Stimulated activated CD4-positive, alpha-beta T cell treated with anti-CD3 and anti-CD28 coated beads, Interleukin-2, amount 100 ng/mL, for 24 hours (primary cell): ENCODE data around the gene PPP1R26.
"Not testable (repeated sequence)": the region's sequence is repeated elsewhere in the genome, so short reads cannot be mapped to it uniquely, and the experiment has no call there.

ENCODE experiments used
- DNase-seq, 2 donors: peaks; one replicate each; pipeline ENCODE4 v3.0.0-alpha.2; 2020

Gene PPP1R26

GRCh38 chr9:135524130-135524861, 44.7 kb downstream of the PPP1R26 start:
- DNase-seq, result no peak

GRCh38 chr9:135525241-135526088, 45.9 kb downstream of the PPP1R26 start:
- DNase-seq, result no peak

DNA sequence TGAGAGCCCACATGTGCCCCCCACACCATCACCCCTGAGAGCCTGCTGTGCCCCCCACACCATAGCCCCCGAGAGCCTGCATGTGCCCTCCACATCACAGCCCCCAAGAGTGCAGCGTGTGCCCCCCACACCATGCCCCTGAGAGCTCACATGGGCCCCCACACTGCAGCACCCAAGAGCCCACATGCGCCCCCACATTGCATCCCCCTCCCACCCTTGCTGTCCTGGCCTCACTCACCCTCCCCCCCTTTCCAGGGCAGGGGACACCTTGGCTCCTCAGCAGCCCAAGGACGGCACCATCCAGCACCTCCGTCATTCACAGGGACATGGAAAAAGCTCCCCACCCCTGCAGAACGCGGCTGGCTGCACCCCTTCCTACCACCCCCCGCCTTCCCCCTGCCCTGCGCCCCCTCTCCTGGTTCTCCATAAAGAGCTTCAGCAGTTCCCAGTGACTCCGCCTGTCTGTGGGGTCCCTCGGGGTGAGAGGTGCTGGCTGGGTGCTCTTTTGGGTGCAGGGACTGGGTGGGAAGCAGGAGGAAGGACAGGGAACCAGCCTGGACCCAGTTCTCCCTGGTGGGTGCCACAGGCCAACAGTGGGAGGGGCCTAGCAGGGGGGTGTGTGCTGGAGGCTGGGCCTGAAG, 46.6 kb downstream of the PPP1R26 start:
- DNase-seq, result no peak

DNA sequence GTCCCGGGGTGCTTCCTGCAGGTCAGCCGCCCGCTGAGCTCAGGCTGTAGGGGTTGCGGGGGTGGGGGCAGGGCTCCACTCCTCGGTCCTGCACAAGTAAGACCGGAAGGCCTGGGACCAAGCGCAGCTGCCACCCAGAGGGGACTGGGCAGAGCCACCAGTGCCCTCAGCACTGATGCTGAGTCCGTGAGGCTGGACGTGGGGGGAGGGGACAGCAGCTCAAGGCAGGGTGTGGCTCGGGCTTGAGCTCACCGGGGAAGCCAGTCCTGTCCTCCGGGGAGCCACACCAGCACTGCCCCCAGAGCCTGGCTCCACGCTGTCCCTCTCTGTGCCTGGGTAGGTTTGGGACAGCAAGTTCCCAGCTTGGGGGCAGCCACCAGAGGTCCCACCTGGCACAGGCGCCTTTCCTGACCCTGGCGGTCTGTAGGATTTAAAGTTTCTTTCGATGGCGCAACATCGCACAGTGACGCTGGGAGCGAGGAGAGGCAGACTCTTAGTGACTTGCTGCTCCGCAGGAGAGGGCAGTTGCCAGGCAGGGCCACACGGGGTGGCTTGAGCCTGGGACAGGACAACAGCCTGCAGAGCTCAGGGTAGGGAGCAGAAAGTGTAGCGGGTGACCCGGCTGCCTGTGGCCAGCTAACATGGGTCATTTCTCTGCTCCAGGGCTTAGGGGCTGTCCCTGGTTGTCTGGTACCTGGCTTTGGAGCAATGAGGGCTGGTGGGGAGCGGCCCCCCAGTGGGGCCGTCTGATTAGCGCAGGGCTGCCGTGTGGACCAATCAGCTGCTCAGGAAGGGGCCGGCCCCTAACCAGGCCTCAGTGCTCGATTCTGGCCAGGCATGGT, 47.4 kb downstream of the PPP1R26 start:
- DNase-seq, result no peak

GRCh38 chr9:135528842-135529435, 49.4 kb downstream of the PPP1R26 start:
- DNase-seq, result not testable (repeated sequence)

DNA sequence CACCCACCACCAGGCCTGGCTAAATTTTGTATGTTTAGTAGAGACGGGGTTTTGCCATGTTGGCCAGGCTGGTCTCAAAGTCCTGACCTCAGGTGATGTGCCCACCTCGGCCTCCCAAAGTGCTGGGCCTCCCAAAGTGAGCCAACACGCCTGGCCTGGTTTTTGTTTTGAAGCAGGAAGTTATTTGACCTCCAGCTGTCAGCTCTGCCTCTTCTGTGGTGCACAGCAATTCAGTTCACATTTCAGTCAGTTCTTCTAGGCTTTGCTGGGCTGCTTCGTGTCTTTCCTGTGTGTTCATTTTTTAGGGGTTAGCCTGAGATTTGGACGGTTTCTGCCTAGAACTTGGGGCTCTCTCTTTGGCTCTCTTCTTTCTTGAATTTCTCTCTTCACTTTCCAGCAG, 50.6 kb downstream of the PPP1R26 start:
- no peak for DNase-seq

DNA sequence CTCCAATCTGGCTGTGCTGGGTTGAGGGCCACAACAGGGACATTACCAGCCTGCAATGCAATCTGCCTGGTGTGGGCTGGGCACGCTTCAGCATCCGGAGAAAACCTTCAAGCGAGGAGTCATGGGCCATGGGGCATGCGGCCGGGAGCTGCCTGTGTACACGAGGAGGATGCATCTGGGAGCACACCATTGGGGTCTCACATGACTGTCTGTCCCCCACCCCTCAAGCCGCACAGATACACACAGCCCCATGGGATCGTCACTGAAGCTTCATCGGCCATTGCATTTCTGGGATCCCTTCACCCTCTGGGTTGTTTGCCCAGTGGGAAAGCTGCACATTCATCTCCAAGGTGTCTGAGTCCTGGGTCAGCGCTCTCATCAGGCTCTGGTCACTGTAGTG, 51.5 kb downstream of the PPP1R26 start:
- no peak for DNase-seq

DNA sequence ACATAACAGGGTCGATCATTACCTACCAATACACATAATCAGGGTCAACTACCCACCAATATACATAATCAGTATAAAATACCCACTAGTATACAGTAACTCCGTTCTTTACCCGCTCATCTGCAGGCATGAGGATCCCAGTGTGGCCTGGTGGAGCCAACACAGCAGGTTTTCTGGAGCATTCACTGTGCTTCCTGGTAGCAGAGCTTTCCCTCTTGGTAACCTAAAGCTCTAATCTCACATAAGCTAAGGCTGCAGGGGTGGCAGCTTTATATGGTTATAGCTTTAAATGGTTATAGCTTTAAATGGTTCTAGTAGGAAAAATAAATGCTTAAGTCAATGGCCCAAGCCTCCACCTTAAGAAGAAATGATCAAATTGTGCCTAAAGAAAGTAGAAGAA, 53.5 kb downstream of the PPP1R26 start:
- DNase-seq, result no peak

DNA sequence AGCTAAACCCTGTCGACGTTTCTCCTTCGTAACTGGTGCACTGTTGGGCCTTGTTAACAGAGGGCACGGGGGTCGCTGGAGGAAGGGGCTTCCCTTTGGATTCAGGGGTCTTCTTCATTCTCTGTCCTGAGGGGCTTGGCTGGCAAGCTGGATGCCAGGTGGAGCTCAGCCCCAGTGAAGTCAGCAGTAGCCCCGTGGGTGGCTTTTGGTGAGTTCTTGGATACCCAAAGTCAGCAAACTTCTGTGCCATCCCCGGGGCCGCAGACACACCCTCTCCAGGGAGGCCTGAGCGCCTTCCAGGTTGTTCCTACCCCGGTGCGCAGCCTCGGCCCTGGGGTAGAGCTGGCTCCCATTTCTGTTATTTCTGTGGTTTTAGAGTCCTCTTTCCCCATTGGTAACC, 54.1 kb downstream of the PPP1R26 start:
- DNase-seq, result no peak

GRCh38 chr9:135534192-135534711, 54.7 kb downstream of the PPP1R26 start:
- not testable (repeated sequence) for DNase-seq

DNA sequence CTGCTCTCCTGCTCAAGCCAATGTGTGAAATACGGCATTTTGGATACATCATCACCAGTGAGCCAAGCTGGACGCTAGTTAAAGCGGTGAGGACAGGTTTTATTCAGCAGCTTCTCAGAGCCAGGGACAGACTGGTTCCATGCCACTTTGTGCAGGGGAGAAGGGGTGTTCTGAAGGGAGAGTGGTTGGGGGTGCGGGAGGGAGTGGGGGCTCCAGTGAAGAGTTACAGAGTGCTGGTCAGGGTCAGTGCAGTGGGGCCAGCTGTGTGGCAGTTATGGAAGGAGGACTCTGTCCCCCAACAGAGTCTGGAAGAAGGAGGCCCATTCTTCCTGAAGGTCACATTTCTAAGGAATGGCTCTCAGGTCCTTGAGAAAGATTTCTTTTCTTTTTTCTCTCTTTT, 55.2 kb downstream of the PPP1R26 start:
- DNase-seq, result not testable (repeated sequence)

DNA sequence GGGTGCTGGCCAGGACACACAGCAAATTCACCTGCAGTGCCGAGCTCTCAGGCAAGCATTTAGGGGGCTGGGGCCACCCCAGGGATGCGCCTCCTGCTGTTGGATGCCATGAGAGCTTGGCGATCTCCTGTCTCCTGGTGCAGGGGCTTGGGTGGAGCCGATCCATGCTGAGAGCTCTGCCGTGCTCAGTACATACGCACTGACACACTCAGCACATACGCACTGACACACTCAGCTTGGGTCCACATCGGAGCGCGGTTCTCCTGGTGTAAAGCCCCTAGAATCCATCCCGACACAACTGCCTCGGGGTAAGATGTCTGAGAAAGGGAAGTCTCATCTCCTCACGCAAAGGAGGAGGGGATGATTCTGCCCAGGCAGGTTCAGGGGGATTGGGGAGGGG, 56.0 kb downstream of the PPP1R26 start:
- not testable (repeated sequence) for DNase-seq

DNA sequence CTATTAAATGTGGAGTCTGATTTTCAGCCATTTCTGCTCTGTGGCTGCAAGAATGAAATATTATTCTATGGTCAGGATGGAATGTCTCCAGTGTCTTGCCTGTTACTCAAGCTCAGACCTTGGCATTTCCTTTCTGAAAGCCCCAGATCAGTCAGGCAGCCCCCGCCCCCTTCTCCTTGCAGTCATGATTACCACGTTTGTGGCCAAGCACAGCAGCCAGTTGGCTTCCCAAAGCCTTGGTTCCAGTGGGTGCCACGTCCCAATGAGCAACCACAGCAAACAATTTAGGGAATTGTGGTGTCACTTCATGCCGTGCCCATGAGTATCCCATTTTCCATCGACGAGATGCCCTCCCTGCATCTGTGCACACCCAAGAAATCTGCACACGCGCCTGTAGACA, 56.6 kb downstream of the PPP1R26 start:
- DNase-seq, result no peak
